HTERT RPE-1 (cell line): Measurements from ENCODE around the gene CRHR1.

Experiments used
- in situ Hi-C: fragments of 300-500 bp; cut with MboI; formaldehyde crosslinking; loops from 4 replicates; pipeline ENCODE4 v1.14.3; 2020; ENCODE audit warnings: low sequenced_read_pairs

The CRHR1 gene

GRCh38 chr17:45818699-45819098 is 34.6 kb downstream of the CRHR1 start:
- in situ Hi-C loops = no loop called here

- in situ Hi-C loops = no loop called here
These were observed 35.5 kb downstream of the CRHR1 start for GRCh38 chr17:45819632-45820031.

GRCh38 chr17:45820052-45820780 is 36.1 kb downstream of the CRHR1 start:
- in situ Hi-C loops = no loop called here

- in situ Hi-C loops = no loop called here
These were observed 37.0 kb downstream of the CRHR1 start for GRCh38 chr17:45821147-45821546.

- in situ Hi-C loops = no loop called here
These were observed 39.5 kb downstream of the CRHR1 start for GRCh38 chr17:45823598-45823997.

GRCh38 chr17:45824475-45824874 is 40.4 kb downstream of the CRHR1 start:
- in situ Hi-C loops = no loop called here

GRCh38 chr17:45824901-45825492 is 40.9 kb downstream of the CRHR1 start:
- in situ Hi-C loops = no loop called here

- in situ Hi-C loops = no loop called here
These were observed 41.7 kb downstream of the CRHR1 start for GRCh38 chr17:45825792-45826191.

- in situ Hi-C loops = no loop called here
These were observed 42.9 kb downstream of the CRHR1 start for GRCh38 chr17:45826919-45827588.

GRCh38 chr17:45828171-45828570 is 44.1 kb downstream of the CRHR1 start:
- in situ Hi-C loops = no loop called here

- in situ Hi-C loops = no loop called here
These were observed 44.5 kb downstream of the CRHR1 start for GRCh38 chr17:45828582-45829133.

GRCh38 chr17:45833920-45834319 is 49.8 kb downstream of the CRHR1 start:
- in situ Hi-C loops = no loop called here

- in situ Hi-C loops = no loop called here
These were observed 50.6 kb downstream of the CRHR1 start for GRCh38 chr17:45834471-45835396.

- in situ Hi-C loops = no loop called here
These were observed 51.4 kb downstream of the CRHR1 start for GRCh38 chr17:45835481-45835880.

- in situ Hi-C loops = no loop called here
These were observed 52.2 kb downstream of the CRHR1 start for GRCh38 chr17:45836047-45837044.

- in situ Hi-C loops = no loop called here
These were observed 53.1 kb downstream of the CRHR1 start for GRCh38 chr17:45837187-45837586.

- in situ Hi-C loops = no loop called here
These were observed 53.5 kb downstream of the CRHR1 start for GRCh38 chr17:45837603-45838002.

GRCh38 chr17:45838751-45839295 is 54.7 kb downstream of the CRHR1 start:
- in situ Hi-C loops = no loop called here

GRCh38 chr17:45839442-45839841 is 55.3 kb downstream of the CRHR1 start:
- in situ Hi-C loops = no loop called here
